Measurements from ENCODE around the gene KMT2C. TPM values are rescaled to one million over a fixed set of nuclear protein-coding genes. Genes with fewer than 3 reads are reported as not detected.
A peak's percentile ranks its signal among the peaks of the same experiment; 100 is the strongest.

Gene KMT2C
- total RNA-seq, 1 donor from 2014 or later = 18.0 TPM

- TF ChIP-seq CTCF (conservative IDR thresholded peaks at IDR 0.05; ENCODE audit: low read depth, low read length) = no peak
- H3K4me3 ChIP-seq (ENCODE audit: low read depth, low read length) = no peak overlapping the region
- DNase-seq (ENCODE audit: low read depth) = no peak
Observed at GRCh38 chr7:152103691-152104090, 332.1 kb downstream of the KMT2C start.

- no peak for TF ChIP-seq CTCF (conservative IDR thresholded peaks at IDR 0.05; ENCODE audit: low read depth, low read length)
- no peak for DNase-seq (ENCODE audit: low read depth)
- H3K4me3 ChIP-seq (ENCODE audit: low read depth, low read length) = no peak overlapping the region
Observed at GRCh38 chr7:152103066-152103465, 332.7 kb downstream of the KMT2C start.

GRCh38 chr7:152097330-152097729, 338.5 kb downstream of the KMT2C start:
- no peak for DNase-seq (ENCODE audit: low read depth)
- H3K4me3 ChIP-seq (ENCODE audit: low read depth, low read length) = no peak overlapping the region
- no peak for TF ChIP-seq CTCF (conservative IDR thresholded peaks at IDR 0.05; ENCODE audit: low read depth, low read length)

GRCh38 chr7:152095771-152096170, 340.0 kb downstream of the KMT2C start:
- peak overlapping the region; percentile 41 for H3K4me3 ChIP-seq (ENCODE audit: low read depth, low read length)
- DNase-seq (ENCODE audit: low read depth) = no peak
- no peak for TF ChIP-seq CTCF (conservative IDR thresholded peaks at IDR 0.05; ENCODE audit: low read depth, low read length)

- H3K4me3 ChIP-seq (ENCODE audit: low read depth, low read length) = peak overlapping the region; percentile 41
- no peak for TF ChIP-seq CTCF (conservative IDR thresholded peaks at IDR 0.05; ENCODE audit: low read depth, low read length)
- no peak for DNase-seq (ENCODE audit: low read depth)
Observed at GRCh38 chr7:152093717-152094116, 342.1 kb downstream of the KMT2C start.

- no peak for DNase-seq (ENCODE audit: low read depth)
- TF ChIP-seq CTCF (conservative IDR thresholded peaks at IDR 0.05; ENCODE audit: low read depth, low read length) = no peak
- no peak overlapping the region for H3K4me3 ChIP-seq (ENCODE audit: low read depth, low read length)
Observed at GRCh38 chr7:152090747-152091146, 345.1 kb downstream of the KMT2C start.

GRCh38 chr7:152089183-152089582, 346.6 kb downstream of the KMT2C start:
- no peak for DNase-seq (ENCODE audit: low read depth)
- no peak for TF ChIP-seq CTCF (conservative IDR thresholded peaks at IDR 0.05; ENCODE audit: low read depth, low read length)
- H3K4me3 ChIP-seq (ENCODE audit: low read depth, low read length) = no peak overlapping the region
